HG03520 (cell line): ENCODE measurements around the gene GNAL.
A peak's percentile ranks its signal among the peaks of the same experiment; 100 is the strongest.
"Not testable (repeated sequence)": the region's sequence is repeated elsewhere in the genome, so short reads cannot be mapped to it uniquely, and the experiment has no call there.

Experiments used
- ATAC-seq: cut with Tn5 transposase; IDR thresholded peaks from one replicate; pipeline ENCODE4 v1.9.1; 2021; ENCODE audit warnings: mild to moderate bottlenecking, moderate library complexity; ENCODE audit not compliant: unreplicated experiment

The GNAL gene

DNA sequence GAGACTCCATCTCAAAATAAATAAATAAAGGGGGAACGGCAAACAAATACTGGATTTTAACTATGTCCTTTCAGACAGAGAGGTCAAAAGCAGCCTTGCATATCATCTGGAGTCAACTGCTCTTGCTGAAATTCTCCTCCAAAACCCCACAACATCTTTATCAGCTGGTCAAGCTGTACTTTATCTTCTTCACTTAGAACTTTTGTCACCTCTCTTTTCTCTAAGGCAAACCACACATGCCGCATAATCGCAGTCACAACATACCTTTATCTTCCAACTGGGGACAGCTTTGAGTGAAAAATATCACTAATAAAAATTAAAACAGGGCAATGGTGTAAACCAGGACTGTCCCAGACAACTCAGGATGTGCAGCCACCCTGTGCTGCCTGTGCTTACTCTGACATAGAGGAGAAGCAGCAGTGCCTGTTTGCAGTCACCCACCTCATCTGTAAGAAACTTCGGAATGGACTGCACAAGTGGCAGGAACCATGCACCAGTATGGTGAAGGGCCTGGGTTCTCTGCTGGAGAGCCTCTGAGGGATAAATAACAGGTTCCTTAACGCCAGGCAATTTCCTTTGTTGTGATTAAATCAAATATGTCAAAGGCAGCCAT lies 212.9 kb downstream of the GNAL start:
- ATAC-seq = no peak

DNA sequence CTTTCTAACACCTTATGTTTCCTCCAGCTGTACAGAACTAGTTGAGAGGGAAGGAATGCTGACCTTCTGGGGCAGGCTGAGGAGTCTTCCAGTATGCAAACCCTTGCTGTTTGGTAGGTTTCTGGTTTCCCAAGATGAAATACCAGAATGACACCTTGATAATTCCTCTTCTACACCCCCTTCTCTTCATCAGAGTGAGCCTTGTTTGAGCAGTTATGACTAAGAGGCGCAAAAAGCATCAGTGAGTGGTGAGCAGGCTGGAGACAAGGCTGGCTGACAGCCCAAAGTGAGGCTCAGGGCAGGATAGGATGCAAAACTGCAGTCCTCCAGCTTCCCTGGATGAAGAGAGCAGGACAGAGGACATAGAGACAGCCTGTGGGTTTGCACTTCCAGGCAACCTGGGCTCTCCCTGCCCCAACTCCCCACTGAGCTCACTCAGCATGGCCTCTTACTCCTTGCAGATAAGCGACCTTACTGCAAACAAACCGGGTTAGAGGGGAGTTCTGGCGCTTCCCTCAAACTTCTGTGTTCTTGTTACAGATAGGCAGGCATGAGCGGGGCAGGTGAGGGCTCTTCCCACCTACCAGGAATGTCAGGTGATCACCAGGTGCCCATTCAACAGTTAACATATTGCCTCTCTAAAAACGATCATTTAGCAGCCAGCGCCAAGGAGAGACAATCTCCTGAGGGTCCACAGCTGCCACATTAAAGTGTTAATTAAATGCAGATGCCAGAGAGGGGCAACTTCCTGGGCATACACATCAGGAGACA lies 213.6 kb downstream of the GNAL start:
- ATAC-seq = no peak

DNA sequence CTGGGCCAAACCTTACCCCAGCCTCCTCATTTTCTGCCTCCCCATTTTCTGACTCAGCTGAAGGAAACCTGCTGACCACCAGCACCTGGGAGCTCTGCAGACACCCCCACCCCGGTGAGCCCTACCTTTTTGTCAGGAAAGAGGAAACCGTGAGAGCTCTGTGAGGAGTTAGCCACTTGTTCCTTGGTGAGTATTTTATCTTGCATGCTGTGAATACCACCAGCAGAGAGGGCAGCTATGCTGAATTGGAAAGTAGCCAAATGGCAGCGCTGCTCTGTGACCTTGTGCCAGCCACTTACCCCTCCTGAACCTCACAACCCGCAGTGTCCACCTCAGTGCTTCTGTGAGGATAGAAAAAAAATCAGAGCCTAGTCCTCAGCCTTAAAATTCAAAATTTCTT lies 216.5 kb downstream of the GNAL start:
- no peak for ATAC-seq

DNA sequence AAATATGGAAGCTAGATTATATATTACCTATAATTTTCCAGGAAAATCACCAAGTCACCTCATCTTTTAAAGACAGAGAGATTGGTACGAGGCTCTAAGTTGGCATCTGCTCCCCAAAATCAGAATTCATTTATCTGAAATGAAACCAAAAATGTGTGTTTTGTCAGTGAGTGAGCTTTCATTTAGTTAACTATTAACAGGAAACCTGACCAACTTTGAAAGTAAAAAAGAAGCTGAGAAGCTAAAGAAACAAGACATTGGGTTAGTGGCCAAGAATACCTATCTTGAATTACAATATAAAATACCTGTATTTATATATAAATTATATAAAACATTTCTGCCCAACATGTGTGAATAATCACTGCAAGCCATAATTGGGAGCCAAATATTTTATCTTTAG lies 217.1 kb downstream of the GNAL start:
- no peak for ATAC-seq

DNA sequence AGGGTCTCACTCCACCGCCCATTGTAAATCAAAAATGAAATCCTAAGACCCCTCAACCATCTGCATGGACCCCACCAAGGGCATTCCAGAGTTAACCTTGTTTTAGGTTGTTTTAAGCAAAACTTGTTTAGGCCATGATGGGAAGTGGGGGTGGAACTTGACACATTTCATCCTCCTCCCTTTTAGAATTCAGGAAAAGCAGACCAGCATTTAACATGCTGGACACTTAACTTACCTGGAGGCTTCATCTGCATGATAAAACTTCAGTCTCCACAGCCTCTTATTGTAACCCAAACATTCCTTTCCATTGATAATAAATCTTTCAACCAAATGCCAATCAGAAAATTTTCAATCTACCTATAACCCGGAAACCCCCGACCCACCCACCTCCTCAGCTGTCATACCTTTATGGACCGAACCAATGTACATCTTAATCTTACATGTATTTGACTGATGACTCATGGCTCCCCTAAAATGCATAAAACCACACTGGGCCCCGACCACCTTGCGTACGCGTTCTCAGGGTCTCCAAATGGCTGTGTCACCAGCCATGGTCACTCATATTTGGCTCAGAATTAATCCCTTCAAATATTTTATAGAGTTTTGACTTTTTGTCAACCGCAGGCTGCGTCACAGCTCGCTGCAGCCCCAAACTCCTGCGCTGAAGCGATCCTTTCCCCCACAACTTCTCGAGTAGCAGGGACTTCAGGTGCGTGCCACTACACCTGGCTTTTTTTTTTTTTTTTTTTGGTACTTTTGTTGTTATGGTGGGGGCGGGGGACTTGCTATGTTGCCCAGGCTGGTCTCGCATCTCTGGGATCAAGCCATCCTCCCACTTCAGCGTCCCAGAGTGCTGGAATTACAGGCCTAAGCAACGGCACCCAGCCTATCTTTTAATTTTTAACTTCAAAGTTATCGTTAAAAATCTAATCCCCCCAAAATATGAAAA lies 218.1 kb downstream of the GNAL start:
- no peak for ATAC-seq

DNA sequence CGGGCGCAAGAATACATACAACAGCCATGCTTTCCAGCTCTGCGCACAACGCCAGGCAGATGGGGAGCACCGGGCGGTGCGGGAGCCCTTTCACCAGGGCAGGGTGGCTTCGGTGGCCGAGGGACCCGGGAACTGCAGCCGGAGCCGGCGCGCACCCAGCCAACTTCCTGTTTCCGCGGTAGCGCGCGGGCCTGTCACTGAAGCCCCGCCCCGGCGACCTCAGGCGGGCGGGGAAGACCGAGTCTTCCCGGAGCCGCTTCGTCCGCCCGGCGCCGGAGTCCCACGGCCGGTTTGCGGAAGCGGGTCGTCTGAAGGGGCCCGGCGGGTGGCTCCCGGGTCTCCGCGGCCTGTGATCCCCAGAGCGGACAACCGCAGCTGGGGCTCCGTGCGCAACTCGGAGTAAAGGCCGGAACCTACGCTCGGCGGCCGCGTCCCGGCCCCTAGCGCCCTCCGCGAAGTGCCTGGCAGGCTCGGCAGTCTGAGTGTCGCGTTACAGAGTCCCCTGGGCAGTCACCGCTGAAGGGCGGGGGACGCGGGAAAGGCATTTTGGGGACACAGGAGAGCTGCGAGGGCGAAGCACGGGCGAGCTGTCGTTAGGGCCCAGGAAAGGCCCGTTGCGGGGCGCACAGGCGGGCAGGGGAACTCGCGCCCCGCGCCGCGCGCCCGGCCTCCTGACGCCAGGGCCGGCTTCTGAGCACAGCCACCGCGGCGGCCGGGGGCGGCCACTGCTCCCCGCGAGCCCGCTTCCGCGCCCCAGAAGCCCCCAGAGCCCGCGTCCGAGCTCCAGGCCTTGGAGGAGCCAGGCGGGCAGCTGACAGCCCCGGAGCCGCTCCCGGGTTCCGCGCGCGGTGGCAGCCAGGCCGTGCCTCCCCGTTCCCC lies 219.4 kb downstream of the GNAL start, which contains the start of gene MPPE1:
Gene MPPE1, minus strand, starts transcription at position 136 of the 879 bp plus-strand sequence. CDS start 11,053 bp downstream, outside the sequence.
- ATAC-seq = peak; percentile 78

DNA sequence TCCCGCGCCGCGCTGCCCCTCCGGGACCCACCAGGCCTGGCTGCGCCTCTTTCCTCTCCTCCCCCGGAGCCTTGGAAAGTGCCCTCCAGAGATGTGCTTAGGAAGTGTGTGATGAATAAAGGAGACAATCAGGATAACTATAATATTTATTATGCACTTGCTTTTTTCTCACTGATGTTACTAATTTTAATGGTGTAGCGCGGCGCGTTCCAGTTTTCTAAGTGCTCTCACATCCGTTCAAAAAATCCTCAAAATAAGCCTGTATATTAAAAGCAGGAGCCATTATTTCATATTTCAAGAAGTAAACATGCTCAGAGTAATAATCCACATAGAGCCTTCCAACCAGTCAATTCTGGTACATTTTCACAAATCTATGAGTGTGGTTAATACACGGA lies 220.0 kb downstream of the GNAL start:
- no peak for ATAC-seq

DNA sequence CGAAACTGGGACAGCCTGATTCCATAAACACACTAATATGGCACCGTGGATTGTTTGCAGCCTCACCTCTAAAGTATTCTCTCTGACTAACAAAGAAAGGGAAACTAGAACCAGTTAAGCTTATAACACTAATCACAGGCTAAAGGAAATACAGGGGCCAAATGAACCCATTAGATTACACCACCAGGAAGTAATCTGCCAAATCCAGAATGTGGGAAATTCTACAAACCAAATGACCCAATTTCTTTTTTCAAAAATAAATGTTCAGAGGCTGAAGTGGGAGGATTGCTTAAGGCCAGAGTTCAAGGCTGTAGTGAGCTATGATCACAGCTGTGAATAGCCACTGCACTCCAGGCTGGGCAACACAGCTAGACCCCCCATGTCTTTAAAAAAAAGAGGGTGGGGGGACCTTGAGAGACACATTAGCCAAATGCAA lies 220.5 kb downstream of the GNAL start:
- no peak for ATAC-seq

DNA sequence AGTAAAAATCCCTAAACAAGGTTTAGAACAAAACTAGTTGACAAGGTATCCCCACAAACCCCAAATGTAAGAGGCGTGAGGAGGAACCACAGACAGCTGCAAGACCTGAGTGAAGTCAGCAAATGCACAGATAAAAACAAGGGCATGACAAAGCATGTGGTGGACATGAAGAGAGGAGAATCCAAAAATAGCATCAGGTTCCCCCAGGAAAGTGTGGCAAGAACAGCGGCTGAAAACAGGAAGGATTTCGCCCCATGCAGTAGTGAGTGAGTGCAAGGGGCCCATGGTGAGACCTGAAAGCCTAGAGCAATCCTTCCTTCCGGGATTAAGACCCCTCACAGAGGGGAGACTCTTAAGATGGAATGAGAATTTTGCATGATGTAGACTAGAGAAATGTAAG lies 227.8 kb downstream of the GNAL start:
- ATAC-seq = not testable (repeated sequence)

DNA sequence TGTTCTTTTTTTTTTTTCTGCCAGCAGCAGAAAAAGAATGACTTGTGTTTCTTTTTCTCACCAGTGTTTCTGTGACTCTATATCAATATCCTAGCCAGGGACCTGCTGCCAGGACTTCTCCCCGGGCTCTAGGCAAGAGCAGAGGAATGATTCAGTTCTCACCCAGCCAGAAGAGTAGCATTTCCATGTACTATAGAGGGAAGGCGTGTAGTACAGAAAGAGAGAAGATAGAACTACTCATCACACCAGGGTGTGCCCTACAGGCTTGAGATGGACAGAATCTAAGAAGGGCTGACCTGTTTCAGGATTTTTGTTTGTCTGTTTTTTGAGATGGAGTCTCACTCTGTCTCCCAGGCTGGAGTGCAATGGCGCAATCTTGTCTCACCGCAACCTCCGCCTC lies 230.5 kb downstream of the GNAL start:
- not testable (repeated sequence) for ATAC-seq

DNA sequence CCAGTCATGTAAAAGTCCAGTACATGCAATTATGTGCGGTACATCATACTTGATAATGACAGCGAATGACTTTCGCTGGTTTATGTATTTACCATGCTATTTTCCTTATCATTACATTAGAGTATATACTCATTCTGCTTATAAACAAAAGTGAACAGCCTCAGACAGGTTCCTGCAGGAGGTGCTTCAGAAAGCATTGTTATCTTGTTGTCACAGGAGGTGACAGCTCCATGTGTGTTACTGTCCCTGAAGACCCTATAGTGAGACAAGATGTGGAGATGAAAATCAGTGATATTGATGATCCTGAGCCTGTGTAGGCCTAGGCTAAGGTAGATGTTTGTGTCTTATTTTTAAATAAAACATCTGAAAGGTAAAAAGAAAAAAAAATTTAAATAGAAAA lies 234.4 kb downstream of the GNAL start:
- no peak for ATAC-seq

DNA sequence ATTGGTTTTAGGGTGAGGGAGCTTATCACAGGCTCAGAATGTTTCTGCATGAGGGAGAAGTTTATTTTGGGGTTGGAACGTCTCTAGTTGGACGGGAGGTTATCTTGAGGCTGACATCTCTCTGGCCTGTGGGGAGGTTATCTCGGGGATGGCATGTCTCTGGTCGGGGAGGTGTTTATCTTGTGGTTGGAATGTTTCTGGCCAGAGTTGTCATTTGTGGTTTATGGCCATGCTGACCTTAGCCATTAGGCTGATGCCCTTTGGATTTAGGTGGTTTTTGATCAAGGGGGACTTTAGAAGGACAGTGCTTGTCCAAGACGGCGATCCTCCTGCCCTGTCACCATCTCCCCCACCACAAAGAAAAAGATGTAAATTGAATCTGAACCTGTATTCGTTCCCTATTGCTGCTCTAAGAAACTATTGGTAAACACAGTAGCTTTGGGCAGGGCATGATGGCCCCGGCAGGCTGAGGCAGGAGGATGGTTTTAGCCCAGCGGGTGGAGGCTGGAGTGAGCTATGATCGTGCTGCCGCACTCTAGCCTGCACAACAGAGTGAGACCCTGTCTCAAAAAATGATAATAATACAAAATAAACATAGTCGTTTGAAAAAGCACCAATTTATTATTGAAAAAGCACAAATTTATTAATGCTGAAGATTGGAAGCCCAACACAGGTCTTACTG lies 236.9 kb downstream of the GNAL start:
- no peak for ATAC-seq

DNA sequence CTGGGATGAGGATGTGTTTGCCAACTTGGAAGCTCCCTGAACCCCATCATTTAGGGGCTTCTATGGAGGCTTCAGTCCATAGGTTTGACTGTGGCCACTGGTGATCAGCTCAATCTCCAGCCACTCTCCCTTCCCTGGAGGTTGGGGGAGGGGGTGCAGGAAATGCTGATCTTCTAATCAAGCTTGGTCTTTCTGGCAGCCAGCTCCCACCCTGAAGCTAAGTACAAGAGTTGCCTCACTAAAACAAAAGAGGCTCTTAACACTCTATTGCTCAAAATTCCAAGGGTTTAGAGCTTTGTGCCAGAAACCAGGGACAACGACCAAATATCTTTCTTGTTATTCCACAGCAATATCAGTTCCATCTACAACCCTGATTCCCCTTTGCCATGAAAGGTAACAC lies 238.4 kb downstream of the GNAL start:
- ATAC-seq = no peak

DNA sequence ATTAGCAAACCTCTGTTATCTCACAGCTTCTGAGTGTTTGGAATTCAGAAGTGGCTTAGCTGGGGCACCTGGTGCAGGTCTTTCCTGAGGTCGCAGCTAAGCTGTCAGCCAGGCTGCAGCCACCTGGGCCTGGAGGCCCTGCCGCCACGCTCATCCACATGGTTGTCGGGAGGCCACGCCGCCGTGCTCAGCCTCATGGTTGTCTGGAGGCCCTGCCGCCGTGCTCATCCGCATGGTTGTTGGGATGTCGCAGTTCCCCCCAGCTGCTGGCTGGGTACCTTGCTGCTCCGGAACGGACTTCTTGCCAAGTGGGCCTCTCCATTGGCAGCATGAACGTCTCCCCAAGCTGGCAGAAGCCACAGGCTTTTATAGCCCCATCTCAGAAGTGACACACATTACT lies 243.3 kb downstream of the GNAL start:
- ATAC-seq = no peak
